NCI-H187 (cell line): ENCODE results near the gene SPATA24.
A peak's percentile ranks its signal among the peaks of the same experiment; 100 is the strongest.
"Not testable (repeated sequence)": the region's sequence is repeated elsewhere in the genome, so short reads cannot be mapped to it uniquely, and the experiment has no call there.

Source experiments
- DNase-seq, 2 experiments: peaks; one replicate each; lab custom pipeline; 2025; lab: John Stamatoyannopoulos, UW

SPATA24 gene

DNA sequence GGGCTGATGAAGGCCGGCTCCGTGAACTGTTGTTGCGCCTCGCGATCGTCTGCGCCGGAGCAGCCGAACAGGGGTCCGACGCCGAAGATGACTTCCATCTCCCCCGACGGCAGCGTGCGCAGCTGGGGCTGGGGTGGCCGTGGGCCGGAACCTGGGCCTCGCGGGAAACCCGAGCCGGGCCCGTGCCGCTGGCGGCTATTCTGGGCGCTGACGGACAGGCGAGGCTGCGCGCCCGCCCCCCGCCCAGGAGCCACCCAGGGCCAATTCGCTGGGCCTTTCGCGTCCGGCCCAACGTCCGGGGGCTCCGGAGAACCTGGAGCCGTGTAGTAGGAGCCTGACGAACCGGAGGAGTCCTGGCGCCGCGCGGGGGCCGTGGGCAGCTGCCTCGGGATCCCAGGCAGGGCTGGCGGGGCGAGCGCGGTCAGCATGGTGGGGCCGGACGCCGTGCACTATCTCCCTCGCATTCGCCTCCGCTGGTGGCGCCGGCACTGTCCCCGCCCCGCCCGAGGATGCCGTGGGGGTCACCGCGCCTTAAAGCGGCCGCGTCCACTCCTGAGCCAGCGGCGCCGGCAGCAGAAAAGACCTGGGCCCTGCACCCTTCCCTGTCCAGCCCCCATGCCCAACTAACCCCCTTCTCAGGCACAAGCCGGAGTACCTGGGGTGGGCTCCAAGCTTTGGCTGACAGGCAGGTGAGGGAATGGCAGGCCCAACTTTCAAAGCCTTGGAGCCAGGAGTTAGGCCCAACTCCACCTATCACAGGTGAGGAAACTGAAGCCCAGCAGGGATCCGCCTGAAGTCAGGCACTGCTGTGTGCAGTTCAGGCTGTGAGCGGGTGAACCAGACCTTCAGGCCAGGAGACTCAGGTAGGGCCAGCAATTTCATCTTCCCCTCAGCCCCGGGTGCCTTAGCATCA is 9.0 kb downstream of the SPATA24 start, which contains the start of gene PROB1:
Gene PROB1, minus strand, starts transcription at position 451 of the 913 bp plus-strand sequence. Its CDS starts 23 bp downstream, at position 428.
- DNase-seq = no peak

DNA sequence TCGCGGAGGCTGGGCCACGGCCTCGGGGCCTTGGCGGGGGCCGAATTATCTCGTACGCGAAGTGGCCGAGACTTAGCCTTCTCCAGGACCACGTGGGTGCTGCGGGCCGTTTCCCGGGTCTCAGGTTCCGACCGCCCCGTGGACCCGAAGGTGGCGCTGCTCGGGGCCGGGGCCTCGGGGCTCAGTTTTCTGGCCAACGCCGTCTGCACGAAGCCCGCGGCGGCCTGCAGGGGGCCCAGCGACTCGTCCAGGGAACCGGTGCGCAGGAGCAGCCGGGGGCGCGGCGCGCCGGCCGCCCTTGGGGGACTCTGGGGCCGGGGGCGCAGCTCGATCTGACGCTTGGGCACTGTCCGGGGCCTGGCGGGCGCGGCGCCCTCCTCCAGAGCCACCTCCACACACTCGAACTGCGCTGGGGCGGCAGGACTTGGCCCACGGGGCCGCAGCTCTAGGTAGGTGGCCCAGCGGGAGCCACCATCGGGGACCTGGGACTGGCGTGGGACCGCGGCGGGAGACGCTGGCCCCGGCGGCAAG is 9.7 kb downstream of the SPATA24 start:
- DNase-seq = peak in 1 of 2 experiments; percentile 24

DNA sequence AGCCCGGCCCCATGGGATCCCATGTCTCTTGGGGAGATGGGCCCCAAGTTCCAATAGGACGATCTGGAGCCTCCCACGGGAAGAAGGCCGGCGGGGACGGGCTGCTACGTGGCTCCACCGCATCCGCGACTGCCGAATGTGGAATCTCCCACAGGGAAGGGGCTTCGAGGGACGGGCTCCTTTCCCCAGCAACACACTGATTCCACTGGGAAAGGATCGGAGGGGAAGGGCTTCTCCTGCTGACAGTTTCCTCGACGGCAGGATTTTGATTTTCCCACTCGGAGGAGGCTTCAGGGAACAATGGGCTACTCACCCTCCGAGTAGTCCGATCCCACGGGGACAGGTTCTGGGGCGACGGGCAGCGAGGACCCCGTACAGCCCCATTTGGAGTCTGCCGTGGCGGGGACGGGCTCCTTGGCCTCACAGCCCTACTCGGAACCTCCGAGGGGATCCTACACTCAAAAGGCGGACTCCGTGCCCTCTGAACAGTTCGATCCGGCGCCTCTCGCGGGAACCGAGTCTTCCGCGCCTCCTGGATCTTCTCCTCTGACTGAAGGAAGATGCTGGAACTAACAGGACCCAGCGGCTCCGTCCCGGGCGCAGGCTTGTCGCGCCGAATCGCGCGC is 10.3 kb downstream of the SPATA24 start:
- no peak for DNase-seq

DNA sequence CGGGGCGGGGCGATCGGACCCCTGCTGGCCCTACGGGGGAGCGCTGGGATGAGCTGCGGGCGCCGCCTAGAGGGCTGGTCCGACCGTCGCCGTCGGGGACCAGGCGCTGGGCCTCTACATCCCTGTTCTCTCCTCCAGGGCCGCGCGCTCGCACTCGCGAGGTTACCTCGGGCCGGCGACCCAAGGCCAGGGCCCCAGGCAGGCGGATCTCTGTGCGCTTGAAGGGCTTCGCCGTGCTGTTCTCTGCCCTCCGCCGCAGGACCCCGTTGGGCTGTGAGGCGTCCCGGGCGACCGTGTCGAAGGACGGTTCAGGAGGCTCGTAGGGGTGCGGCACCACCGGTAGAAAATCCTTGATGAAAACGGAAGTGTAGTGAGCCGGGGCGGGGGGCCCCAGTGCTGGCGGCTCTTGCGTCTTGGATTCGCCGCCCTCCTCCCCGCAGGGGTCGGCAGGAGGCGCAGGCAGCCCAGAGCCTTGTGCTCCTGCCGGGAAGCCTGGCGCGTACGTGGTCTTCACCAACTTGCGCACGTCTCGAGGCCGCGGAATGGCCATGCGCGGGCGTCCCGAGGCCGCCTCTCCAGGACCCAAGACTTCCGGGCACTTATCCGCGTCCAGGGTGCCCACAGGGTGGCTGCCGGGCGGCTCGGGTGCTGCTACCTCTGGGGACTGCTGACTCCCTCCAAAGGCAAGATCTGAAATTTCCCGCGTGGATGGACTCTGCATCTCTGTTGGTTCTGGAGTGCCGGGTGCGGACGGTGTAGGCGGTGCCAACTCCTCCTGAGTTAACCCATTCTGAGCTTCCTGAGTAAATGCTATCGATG is 11.0 kb downstream of the SPATA24 start:
- DNase-seq = peak; percentile 18 to 31

DNA sequence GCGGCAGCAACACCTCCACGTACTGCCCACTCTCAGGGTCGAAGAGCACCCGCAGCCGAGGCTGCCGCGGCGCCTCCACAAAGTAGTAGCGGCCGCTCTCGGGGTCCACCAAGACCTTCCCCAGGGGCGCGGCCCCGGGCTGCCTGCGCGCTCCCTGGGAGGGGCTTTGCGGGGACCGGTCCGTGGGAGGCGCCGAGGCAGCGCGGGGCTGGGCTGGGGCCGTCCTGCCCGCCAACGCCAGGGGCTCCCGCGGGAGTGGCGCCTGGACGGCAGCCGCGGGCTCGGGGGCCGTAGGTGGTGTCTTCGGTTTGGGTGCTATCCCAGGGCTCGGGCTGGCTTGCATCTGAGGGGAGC is 11.6 kb downstream of the SPATA24 start:
- DNase-seq = no peak

DNA sequence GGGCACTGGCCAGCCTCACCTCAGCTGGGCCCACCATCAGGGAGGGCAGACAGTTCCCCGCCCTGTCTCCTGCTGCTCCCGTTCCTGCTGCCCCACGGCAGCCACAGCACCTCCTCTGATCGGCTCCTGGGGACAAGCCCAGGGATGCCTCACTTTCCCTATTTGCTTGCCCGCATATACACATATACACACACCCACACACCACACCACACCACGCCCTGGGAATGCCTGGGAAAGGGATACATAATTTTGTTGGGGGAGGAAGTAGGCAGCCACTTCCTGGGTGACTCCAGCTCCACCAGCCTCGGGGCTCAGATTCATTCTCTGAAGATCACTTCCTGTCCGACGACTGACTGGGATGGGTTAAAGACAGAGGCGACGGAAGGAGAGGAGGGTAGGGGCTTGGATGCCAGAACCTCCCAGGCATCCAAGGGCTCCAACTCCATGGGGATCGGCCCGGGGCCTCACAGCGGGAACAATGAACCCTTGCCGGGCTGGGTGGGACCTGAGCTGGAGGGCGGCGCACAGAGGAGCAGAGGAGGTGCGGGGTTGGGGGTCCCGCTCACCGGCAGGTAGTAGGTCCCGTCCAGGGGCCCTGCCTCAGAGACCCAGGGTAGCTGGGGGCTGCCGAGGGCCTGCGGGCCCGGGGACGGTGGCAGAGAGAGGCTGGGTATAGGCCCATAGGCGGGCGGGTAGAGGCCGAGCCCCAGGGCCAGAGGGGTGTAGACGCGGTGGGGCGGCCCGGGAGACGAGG is 12.1 kb downstream of the SPATA24 start:
- no peak for DNase-seq

DNA sequence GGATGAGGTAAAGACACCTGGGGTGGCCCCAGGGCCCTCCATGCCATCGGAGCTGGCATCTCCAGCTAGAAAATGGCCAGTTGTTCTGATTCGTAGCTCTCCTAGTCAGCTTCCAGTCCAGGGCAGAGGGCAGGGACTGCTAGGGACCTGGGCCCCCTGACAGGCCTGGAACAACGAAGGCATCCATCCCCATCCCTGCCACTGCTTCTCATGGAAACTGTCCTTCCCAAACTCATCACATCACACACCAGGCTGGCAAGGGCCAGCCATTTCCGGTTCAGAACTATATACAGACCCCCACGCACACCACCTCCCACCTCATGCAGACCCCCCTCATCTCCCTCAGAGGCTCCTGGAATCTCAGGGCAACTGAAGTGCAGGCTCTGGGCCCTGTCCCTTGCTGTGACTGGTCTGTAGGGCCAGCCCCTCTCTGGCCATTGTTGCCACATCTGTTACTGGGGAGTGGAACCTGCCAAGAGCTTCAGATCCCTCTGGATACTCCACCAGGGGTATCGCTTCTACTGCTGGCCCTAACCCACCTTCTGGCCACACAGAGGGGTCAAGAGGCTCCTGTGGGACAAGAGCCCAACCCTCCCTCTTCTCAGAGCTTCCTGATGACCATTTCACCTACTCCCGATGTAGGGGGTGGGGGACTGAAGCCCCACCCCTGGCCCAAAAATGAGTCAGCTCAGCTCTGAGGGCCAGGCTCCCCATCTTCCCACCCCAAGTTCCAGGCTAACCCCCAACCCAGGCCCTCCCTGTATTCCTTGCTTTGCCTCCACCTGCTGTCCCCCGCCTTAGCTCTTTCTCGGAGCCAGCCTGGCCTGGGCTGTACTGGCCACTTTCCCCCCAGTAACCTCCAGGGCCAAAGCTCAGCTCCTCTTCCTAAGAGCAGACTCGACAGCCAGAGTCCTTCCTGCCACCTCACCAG is 13.0 kb downstream of the SPATA24 start:
- DNase-seq = no peak

DNA sequence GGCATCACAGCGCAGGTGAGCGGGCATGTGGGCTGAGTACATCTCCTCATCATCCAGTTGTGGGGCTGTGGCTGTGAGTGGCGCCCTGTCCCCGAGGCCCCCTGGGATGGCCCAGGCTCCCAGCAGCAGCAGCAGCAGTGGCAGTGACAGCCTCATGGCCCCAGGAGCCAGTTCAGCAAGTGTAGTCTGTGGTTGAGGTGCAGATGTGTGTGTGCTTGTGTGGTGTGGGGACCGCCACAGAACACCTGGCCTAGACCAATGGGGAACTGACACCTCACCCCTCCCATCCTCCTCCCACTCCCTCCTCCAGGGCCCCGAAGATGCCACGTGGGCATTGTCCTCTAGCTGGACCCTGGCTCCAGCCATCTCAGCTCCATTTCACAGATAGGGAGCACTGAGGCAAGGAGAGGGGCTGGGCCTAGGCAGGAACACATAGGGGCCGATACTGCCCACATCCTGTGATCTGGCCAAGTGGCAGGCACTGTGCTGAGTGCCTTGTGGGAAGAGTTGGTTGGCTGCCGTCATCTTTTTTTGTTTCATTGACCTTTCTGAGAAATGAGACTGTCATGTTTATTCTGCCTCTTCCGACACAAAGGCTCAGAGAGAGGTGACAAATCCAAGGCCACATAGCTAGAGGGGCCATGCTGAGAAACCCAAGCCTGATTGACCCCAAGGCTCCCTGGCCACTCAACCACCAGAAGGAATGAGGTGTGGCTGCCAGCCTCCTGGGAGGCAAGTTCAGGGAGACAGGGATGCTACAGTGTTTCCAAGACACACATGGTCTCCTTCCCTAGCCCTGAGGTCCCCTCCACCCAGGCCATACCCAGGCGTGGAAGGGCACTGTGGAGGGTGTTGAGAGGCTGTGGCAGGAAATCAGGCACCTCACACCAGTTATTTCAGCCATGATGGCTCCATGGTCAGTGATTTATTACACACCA is 13.9 kb downstream of the SPATA24 start, which contains the start of gene MZB1:
Gene MZB1, minus strand, starts transcription at position 213 of the 938 bp plus-strand sequence. Its CDS starts 57 bp downstream, at position 156.
- DNase-seq = no peak

DNA sequence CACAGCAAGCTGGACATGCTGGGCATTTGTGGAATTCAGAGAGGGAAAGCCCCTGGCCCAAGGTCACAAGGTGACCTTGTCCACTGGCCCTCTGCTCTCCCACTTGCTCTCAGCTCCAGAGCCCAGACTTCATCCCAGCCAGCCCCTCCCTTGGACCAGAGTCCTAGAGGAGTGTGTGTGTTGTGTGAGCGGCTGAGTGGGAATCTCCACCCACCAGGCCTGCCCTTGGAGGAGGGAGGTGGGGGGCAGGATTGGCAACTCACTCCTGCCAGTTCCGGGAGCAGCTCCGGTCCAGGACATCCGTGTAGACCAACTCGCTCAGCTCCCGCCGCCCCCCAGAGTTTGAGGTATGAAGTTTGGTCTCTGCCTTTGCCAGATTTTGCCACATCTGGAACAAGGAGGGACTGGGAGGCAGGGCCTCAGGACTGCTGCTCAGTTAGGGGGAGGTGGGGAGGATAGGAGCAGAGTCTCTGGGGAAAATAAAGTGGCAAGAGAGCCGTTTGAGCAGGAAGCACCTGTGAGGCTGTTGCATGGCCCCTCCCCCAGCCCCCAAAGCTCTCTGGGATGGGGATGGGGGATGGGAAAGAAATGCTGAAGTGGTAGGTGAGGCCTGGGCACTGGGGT is 15.6 kb downstream of the SPATA24 start:
- DNase-seq = peak in 1 of 2 experiments; percentile 6

DNA sequence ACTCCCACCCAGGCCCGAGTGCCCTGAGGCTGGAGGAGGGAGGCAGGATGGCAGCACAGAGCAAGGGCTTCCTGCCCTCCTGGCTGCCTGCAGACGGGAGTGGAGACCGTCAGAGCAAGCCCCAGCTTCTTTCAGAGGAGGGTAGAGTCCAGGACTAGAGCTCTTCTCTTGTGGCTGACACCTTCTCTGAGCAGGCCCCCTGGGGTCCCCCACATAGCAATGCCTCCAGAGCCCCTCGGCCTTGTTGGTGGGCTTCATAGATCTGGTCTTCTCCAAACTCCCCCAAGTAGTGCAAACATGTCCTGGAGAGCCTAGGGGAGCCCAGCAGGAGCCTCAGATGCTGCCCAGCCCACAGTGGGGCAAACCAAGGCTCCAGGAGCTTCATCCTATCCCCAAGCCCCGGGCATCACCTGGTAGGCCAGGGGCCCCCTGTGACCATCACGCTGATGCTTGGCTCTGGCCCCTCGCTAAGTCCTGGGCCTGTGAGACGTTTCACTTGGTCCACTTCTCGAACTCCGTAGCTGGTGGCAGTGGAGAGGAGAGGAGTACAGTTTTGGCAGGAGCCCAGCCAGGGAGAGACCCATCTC is 16.2 kb downstream of the SPATA24 start:
- no peak for DNase-seq

DNA sequence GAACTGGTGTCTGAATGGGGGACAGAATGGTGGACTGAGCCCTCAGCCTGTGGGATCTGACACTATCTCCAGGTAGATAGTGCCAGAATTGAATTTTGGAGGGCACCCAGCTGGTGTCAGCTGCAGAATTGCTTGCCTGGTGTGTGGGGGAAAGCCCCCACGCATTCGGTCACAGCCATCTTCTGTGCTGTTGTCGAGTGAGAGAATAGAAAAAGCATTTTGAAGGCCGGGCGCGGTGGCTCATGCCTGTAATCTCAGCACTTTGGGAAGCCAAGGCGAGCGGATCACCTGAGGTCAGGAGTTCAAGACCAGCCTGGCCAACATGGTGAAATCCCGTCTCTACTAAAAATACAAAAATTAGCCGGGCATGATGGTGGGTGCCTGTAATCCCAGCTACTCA is 16.9 kb downstream of the SPATA24 start:
- not testable (repeated sequence) for DNase-seq

DNA sequence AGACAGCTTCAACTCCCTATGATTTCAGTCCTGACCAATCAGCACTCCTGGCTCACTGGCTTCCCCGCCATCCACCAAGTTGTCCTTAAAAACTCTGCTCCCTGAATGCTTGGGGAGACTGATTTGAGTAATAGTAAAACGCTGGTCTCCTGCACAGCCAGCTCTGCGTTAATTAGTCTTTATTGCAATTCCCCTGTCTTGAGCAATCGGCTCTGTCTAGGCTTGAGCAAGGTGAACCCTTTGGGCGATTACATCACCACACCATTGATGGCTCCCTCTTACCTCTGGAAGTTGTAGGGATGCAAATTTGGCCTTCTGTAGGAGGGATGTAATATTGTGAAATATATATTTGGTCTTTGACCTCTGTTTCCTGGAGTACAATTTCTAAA is 17.8 kb downstream of the SPATA24 start:
- no peak for DNase-seq

DNA sequence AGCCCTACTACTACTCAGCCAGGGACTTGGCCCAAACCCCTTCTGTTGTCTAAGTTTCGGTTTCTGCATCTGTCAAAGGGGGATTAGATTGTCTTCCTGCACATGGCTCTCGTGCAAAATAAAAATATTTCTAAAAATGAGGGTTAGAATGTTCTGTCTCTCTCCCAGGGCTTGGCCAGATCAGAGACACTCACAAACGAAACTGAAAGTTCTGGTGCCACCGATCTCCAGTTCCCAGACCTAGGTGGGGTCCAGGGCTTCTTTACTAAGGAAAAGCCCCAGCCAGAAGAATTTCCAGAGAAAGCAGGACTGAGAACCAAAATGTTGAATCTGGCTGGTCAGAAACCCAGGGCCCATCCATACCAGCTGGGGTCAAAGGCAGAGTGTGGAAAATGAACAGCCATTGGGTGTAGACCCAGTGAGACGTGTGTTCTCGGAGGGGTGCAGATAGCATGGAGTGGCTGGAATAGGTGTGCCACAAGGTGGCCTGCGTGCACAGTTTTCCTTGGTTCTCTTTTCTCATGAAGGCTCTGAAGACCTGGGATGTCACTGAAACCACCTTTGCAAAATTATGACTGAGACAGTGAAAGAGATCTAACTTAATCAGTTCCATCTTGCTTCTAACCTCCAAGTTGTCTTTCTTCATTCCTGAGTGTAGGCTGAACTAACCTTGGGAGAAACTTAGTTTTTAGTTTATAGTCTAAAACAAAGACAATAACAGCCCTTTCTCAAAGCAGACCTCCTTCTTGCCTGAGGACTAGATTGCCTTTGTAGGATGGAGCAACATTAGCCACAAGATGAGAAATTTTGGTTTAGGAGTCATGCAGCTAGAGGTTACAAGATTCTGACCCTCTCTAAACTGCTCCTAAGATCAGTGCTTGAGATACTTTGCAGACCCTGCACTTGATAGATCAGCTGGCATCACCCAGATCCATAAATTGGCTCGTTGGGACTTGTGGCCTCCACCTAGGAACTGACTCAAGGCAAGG is 18.5 kb downstream of the SPATA24 start:
- DNase-seq = no peak

DNA sequence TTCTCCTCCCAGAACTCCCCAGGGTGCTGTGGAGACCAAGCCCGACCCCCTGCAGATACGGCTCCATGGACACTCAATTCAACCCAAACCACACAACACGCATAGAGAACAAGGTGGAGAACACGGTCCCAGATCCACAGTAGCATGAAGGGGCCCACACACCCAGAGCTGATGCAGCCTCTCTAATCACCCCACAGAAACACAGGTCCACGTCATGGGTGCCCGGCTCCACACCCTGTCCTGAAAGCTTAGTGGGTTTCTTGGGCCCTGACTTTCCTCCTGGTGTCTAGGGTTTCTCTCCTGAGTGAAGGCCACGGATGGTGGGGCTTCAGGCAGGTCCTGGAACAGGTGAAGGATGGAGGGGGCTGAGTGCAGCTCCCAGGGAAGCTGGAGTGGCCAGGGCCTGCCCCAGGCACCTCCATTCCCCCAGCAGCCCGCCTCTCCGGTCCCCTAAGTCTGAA is 19.3 kb downstream of the SPATA24 start:
- no peak for DNase-seq

DNA sequence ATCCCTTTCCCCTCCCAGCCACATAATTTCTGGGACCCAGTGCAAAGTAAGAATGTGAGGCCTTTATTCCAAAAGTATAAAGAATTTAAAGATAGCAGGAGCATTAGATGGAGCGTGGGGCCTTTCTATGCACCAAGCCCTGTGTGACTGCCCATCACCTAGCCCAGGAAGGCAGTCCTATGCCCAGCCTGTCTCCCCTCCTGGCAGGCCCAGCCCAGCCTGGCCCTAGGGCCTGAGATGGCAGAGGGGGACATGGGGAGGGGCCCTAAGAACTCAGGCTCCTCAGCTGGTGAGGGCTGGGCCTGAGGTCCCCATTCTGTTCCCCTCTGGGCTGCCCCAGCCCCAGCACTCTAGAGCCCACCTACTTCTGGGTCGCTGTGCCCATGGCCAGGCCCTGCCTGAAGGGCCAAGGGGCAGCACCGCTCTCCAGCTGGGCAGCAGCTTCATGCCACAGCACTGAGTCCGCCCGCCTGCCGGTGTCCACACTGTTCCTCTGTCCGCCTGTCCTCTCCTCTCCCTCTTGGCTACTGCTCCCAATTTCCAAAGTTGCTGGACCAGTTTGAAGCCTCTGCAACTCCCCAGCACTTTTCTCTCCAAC is 19.8 kb downstream of the SPATA24 start:
- DNase-seq = no peak

DNA sequence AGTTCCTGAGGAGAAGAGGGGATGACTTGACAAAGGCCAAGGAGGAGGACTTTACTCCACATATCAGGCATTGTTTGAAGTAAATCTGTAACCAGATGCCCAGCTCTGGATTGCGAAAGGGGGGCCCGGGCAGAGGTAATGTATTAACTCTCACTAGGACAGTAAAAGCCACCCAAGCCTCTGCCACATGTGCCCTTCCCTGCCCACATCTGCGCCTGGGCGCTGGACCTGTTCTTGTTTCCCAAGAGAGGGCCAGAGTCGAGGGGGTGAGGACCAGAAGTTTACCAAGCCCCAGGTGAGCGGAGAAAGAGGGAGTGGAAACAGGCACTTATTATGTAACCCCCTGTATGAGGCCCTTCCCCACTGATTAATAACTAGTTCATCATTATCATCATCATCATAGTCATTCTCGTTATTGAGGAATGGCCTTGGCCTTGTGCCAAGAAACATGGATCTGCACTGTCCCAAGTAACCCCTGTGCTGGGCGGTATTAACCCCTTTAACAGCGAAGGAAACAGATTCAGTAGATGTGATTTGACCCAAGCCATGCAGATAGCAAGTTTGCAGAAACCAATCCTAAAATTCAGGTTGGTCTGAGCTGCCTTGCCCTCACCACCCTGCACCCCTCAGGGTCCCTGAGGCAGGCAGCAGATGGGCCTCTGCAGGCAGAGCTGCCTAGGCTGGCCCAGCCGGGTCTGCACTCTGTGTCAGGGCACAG is 20.5 kb downstream of the SPATA24 start, which contains the start of gene SLC23A1:
Gene SLC23A1, minus strand, starts transcription at position 23 of the 718 bp plus-strand sequence. CDS start 44 bp downstream, outside the sequence.
- DNase-seq = no peak
